Lower leg skin (tissue), 3 donors: ENCODE measurements around the gene PPP1R1B.

Experiments used
- POLR2A ChIP-seq, 2 donors: fragments of 450-650 bp; IDR thresholded peaks; one replicate each; pipeline ENCODE4 v1.6.1; 2016 to 2017; ENCODE audit warnings: antibody characterized with exemption in 2 of 2, mild to moderate bottlenecking in 1 of 2, moderate library complexity in 1 of 2
- TF ChIP-seq, protein P1 (sequence below), 3 donors: fragments of 450-650 bp; IDR thresholded peaks; one replicate each; pipeline ENCODE4 v1.5.1; 2016; ENCODE audit warnings: antibody characterized with exemption in 3 of 3, mild to moderate bottlenecking in 3 of 3, moderate library complexity in 2 of 3

DNA sequence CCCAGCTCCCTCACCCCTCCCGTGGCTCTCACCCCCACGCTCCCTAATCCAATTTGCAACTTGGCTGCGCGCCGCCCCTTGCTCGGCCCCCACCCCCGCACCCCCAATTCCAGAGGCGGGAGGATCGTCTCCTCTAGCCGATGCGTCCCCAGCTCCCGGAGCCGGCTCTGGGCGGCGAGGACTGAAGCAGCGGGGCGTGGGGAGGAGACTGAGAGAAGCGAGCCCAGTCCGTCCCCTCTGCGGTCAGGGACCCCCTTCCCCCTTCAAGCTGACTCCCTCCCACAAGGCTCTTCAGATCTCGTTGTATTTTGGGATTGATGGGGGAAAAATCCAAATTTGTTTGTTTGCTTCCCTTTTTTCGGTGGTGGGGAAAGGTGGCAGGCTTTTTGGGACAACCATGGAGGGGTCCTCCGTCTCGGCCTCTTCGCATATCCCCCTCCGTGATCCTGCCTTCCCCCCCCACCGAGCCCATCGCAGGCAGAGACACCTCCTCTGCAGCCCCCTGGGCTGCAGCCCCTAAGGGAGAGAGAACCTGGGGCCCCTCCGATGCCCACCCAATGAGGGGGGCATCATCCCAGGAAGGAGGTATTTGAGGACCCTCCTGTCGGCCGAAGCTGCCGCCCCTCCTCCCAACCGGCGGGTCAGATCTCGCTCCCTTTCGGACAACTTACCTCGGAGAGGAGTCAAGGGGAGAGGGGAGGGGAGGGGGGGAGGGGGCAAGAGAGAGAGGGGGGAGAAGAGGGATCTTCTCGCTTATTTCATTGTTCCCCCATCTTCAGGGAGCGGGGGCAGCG is 19.5 kb upstream of the PPP1R1B start:
- TF ChIP-seq POLR2A (IDR thresholded peaks at IDR 0.05): no peak
- TF ChIP-seq, protein P1, sequence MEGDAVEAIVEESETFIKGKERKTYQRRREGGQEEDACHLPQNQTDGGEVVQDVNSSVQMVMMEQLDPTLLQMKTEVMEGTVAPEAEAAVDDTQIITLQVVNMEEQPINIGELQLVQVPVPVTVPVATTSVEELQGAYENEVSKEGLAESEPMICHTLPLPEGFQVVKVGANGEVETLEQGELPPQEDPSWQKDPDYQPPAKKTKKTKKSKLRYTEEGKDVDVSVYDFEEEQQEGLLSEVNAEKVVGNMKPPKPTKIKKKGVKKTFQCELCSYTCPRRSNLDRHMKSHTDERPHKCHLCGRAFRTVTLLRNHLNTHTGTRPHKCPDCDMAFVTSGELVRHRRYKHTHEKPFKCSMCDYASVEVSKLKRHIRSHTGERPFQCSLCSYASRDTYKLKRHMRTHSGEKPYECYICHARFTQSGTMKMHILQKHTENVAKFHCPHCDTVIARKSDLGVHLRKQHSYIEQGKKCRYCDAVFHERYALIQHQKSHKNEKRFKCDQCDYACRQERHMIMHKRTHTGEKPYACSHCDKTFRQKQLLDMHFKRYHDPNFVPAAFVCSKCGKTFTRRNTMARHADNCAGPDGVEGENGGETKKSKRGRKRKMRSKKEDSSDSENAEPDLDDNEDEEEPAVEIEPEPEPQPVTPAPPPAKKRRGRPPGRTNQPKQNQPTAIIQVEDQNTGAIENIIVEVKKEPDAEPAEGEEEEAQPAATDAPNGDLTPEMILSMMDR (IDR thresholded peaks at IDR 0.05): no peak
